ENCODE measurements around the gene GNRH2.

DNA sequence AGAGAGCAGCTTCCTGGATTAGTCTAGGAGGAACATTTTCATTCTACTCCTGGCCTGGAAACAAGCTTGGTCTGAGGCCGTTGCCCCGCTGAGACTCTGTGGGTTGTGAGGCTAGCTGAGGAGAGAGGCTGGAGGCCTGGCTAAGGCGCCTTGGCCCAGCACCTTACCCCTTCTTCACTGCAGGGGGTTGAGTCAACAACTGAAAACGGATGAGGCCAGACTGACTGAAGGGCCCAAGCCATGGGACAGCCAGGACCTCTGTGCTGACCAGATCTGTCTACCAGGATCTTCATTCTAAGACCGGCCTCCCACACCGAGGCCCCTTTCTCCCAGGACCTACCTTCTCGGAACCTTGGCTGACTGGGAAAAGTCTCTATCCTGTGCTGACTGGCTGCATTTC lies 44.6 kb downstream of the GNRH2 start:
- no peak for TF ChIP-seq GATA2 (IDR thresholded peaks at IDR 0.05; ENCODE audit: low read depth, low read length)
- no peak for TF ChIP-seq GATA3 (IDR thresholded peaks at IDR 0.05; ENCODE audit: low read depth, low read length)

All from SH-SY5Y (cell line).